Umbilical cord (tissue), 2 donors: Measurements from ENCODE around the gene RABGEF1. TPM values are rescaled to one million over a fixed set of nuclear protein-coding genes. Genes with fewer than 3 reads are reported as not detected.

Experiments used
- DNase-seq: peaks from one replicate; pipeline ENCODE4 v3.0.0-alpha.2; 2015; ENCODE audit warnings: low spot score
- total RNA-seq: library from RNA; depleted of rRNA; stranded (reverse); fragments of >200 nt; gene quantifications from one replicate; pipeline ENCODE4 v1.2.3, GENCODE V29; 2014; ENCODE audit warnings: low replicate concordance; ENCODE audit not compliant: insufficient read depth

RABGEF1 gene
- total RNA-seq, 1 donor from 2014 or later: 43.8 TPM

DNA sequence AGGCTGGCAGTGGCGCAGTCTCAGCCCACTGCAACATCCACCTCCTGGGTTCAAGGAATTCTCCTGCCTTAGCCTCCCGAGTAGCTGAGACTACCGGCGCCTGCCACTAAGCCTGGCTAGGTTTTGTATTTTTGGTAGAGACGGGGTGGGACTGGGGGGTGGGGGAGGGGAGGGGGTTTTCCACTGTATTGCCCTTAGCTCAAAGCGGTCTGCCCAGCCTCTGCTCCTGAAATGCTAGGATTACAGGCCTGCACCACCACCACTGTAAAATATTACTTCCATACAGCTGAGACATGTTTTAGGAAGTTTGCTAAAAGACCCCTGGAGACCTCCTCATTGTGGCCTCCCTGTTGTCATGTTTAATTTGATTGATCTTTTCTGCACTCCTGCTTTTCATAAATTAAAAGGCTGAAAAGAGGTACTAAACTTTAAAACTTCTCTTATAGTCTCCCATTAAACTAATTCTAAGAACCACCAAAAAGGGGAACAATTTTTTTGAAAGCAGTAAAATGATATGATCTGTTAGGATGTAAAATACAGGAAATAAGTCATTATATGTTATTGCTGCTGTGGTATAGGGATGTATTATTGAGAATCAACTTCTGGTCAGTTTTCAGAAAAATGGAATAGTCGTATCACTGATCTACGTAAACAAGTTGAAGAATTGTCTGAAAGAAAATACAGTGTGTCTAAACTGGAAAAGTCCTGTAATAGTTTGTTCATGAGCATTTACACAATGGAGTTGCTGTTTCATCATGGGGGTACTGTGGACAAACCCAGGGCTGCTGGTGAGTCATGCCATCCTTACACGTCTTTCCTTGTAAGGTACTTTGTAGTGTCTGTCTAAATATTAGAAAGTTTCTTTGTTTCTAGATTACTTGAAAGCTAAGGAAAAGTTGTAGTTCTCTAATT is 107.6 kb downstream of the RABGEF1 start:
- no peak for DNase-seq

DNA sequence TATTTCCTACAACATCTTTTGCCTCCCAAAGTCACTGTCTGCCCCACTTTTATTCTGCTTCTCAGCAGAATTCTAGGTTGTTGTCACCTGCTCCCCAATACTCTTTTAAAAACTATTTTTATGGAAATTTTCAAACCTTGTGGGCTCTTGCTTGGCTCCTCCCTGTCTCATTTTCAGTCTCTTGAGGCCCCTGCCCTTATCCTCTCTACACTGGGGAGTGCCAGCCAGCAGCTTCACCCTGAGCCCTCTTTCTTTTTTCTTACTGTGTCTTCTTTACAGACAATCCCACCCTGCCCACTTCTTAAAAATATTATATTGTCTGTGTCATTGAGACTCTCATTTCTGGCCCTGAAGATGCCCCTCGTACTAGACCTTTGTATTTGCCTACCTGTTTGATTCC is 118.8 kb downstream of the RABGEF1 start:
- DNase-seq: no peak

- DNase-seq: no peak
Observed at GRCh38 chr7:66859794-66860645, 119.5 kb downstream of the RABGEF1 start.

DNA sequence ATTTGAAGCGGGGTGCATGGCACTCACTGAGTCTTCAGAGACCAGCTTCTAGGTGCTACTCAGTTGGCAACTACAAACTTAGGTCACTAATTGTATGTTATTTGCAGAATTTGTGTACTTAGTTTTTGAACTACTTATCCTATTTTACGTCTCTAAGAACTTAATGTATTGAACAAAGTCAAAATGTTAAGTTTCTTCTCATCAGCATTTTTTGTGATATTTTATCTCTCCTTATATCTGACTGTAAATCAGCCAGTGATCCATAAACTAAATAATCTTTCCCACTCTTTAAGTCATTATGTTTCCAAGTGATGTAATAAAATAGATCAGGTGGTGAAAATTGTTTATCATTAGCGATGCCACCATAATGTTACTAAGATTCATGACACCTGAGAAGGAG is 120.2 kb downstream of the RABGEF1 start:
- DNase-seq: no peak

Other genes starting within 250 kb of the RABGEF1 start
- gene KCTD7, start 111.9 kb upstream of the RABGEF1 start, total RNA-seq: 12.0 TPM
- 83.5 TPM for gene TMEM248, start 180.5 kb downstream of the RABGEF1 start, total RNA-seq